ENCODE measurements around the gene KCTD16. TPM values are rescaled to one million over a fixed set of nuclear protein-coding genes. Genes with fewer than 3 reads are reported as not detected.

Gene KCTD16
- total RNA-seq, 1 experiment from 2014 or later, result 0.08 TPM

DNA sequence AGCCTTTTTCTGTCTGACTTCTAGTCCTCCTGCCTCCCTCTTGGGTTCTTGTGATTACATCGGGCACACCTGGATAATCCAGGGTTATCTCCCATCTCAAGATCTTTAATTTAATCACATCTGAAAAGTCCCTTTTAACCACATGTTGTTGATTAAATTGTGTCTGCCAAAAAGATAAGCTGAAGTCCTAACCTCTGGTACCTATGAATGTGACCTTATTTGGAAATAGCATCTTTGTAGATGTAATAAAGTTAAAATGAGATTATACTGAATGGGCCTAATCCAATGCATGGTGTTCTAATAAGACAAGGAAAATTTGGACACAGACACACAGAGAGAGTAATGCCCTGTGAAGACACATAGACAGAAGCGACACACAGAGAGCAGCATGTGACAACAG, 232.4 kb downstream of the KCTD16 start:
- no peaks in the 10 kb centered on the region for H3K9me3 ChIP-seq (ENCODE audit: control insufficient read depth, insufficient read depth, low read depth, low read length)
- no peaks in the 10 kb centered on the region for H3K4me1 ChIP-seq (ENCODE audit: control insufficient read depth, insufficient read depth, low read length)
- ATAC-seq, result no peak
- in situ Hi-C loops (cut with HindIII; ENCODE audit: low pct_unique_long_range_greater_than_20kb, low sequenced_read_pairs) (no loop called here), intact Hi-C loops (cut with micrococcal nuclease; ENCODE audit: unreplicated experiment) (no loop called here)
- DNase-seq (ENCODE audit: low read depth, low spot score), result no peak
- H3K4me3 ChIP-seq (ENCODE audit: low read depth in 2 of 2, low read length in 2 of 2), result no peak overlapping the region
- CTCF ChIA-PET, result no interaction called here
- TF ChIP-seq, protein P1, sequence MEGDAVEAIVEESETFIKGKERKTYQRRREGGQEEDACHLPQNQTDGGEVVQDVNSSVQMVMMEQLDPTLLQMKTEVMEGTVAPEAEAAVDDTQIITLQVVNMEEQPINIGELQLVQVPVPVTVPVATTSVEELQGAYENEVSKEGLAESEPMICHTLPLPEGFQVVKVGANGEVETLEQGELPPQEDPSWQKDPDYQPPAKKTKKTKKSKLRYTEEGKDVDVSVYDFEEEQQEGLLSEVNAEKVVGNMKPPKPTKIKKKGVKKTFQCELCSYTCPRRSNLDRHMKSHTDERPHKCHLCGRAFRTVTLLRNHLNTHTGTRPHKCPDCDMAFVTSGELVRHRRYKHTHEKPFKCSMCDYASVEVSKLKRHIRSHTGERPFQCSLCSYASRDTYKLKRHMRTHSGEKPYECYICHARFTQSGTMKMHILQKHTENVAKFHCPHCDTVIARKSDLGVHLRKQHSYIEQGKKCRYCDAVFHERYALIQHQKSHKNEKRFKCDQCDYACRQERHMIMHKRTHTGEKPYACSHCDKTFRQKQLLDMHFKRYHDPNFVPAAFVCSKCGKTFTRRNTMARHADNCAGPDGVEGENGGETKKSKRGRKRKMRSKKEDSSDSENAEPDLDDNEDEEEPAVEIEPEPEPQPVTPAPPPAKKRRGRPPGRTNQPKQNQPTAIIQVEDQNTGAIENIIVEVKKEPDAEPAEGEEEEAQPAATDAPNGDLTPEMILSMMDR (IDR thresholded peaks at IDR 0.05), result no peak
- TF ChIP-seq TCF7L2 (IDR thresholded peaks at IDR 0.05; ENCODE audit: low read depth, low read length) (no peak), POLR2AphosphoS5 (IDR thresholded peaks at IDR 0.05; ENCODE audit: low read depth, low read length) (no peak), SIN3A (IDR thresholded peaks at IDR 0.05; ENCODE audit: borderline replicate concordance, insufficient read depth, low read depth, low read length) (no peak)
- TF ChIP-seq, protein P2, sequence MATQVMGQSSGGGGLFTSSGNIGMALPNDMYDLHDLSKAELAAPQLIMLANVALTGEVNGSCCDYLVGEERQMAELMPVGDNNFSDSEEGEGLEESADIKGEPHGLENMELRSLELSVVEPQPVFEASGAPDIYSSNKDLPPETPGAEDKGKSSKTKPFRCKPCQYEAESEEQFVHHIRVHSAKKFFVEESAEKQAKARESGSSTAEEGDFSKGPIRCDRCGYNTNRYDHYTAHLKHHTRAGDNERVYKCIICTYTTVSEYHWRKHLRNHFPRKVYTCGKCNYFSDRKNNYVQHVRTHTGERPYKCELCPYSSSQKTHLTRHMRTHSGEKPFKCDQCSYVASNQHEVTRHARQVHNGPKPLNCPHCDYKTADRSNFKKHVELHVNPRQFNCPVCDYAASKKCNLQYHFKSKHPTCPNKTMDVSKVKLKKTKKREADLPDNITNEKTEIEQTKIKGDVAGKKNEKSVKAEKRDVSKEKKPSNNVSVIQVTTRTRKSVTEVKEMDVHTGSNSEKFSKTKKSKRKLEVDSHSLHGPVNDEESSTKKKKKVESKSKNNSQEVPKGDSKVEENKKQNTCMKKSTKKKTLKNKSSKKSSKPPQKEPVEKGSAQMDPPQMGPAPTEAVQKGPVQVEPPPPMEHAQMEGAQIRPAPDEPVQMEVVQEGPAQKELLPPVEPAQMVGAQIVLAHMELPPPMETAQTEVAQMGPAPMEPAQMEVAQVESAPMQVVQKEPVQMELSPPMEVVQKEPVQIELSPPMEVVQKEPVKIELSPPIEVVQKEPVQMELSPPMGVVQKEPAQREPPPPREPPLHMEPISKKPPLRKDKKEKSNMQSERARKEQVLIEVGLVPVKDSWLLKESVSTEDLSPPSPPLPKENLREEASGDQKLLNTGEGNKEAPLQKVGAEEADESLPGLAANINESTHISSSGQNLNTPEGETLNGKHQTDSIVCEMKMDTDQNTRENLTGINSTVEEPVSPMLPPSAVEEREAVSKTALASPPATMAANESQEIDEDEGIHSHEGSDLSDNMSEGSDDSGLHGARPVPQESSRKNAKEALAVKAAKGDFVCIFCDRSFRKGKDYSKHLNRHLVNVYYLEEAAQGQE (IDR thresholded peaks at IDR 0.05; ENCODE audit: insufficient read depth in 1 of 2, low read depth in 2 of 2, low read length in 1 of 2), result no peak
- H3K36me3 ChIP-seq (ENCODE audit: control insufficient read depth, insufficient read depth, low read length), result no peaks in the 10 kb centered on the region
- POLR2A ChIA-PET, result no interaction called here
- BruUV-seq (replicated peaks), result no TSS peak
- H3K27me3 ChIP-seq (ENCODE audit: control insufficient read depth, insufficient read depth, low read length), result no peaks in the 10 kb centered on the region
- H3K27ac ChIP-seq (ENCODE audit: low read length), result no peak overlapping the region

DNA sequence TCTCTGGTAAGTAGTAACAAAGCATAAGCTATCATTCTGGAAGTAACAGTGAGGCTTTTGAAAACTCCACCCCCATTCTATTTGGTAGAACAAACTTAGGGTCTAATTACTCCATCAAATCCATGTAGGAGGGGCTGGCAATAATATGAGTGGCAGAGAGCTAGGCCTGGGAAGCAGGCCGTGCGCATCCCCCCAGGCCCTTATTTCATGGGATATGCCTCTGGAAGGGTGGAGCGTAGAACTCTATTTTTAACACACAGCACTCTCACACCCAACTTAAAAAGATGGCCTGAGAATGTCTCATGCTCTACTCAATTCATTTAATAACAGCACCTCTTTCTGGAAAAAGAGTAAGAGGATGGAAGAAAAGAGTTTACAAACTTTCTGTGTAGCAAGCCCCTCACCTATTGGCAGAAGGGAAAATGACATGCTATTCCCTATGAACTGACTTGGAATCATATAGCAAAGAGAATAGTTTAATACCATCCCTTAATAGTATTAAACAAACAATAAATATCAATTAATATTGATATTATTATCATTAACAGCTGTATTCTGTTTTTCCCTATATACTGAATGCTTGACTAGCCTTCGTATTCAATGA, 233.2 kb downstream of the KCTD16 start:
- Histone ChIP-seq H3K4me3 (ENCODE audit: low read depth in 2 of 2, low read length in 2 of 2) (no peak overlapping the region), H3K4me1 (ENCODE audit: control insufficient read depth, insufficient read depth, low read length) (no peaks in the 10 kb centered on the region), H3K27ac (ENCODE audit: low read length) (no peak overlapping the region), H3K36me3 (ENCODE audit: control insufficient read depth, insufficient read depth, low read length) (no peaks in the 10 kb centered on the region), H3K27me3 (ENCODE audit: control insufficient read depth, insufficient read depth, low read length) (no peaks in the 10 kb centered on the region), H3K9me3 (ENCODE audit: control insufficient read depth, insufficient read depth, low read depth, low read length) (no peaks in the 10 kb centered on the region)
- POLR2A ChIA-PET, result no interaction called here
- no peak for DNase-seq (ENCODE audit: low read depth, low spot score)
- no peak for ATAC-seq
- in situ Hi-C loops (cut with HindIII; ENCODE audit: low pct_unique_long_range_greater_than_20kb, low sequenced_read_pairs) (no loop called here), intact Hi-C loops (cut with micrococcal nuclease; ENCODE audit: unreplicated experiment) (no loop called here)
- BruUV-seq (replicated peaks), result no TSS peak
- CTCF ChIA-PET, result no interaction called here
- TF ChIP-seq, protein P2 (IDR thresholded peaks at IDR 0.05; ENCODE audit: insufficient read depth in 1 of 2, low read depth in 2 of 2, low read length in 1 of 2), result no peak
- TF ChIP-seq TCF7L2 (IDR thresholded peaks at IDR 0.05; ENCODE audit: low read depth, low read length), result no peak
- no peak for TF ChIP-seq SIN3A (IDR thresholded peaks at IDR 0.05; ENCODE audit: borderline replicate concordance, insufficient read depth, low read depth, low read length)
- no peak for TF ChIP-seq POLR2AphosphoS5 (IDR thresholded peaks at IDR 0.05; ENCODE audit: low read depth, low read length)
- TF ChIP-seq, protein P1 (IDR thresholded peaks at IDR 0.05), result no peak

All from Panc1 (cell line).